ENCODE data around the gene ENTPD1. TPM values are rescaled to one million over a fixed set of nuclear protein-coding genes. Genes with fewer than 3 reads are reported as not detected.

ENTPD1 gene
- total RNA-seq, 1 donor from 2014 or later = 1.6 TPM

GRCh38 chr10:95792211-95792780 lies 36.3 kb downstream of the ENTPD1 start:
- Histone ChIP-seq H3K4me3 (no peak overlapping the region), H3K79me2 (ENCODE audit: low read depth) (no peaks in the 10 kb centered on the region), H3K27me3 (no peaks in the 10 kb centered on the region), H3K4me1 (peaks cover 10% of the 10 kb centered on the region), H3K4me2 (no peak overlapping the region), H3F3A (ENCODE audit: low read depth) (no peaks in the 10 kb centered on the region), H3K36me3 (no peaks in the 10 kb centered on the region), H2AFZ (replicated peaks) (peak overlapping the region; percentile 70), H4K20me1 (ENCODE audit: low read depth) (no peaks in the 10 kb centered on the region), H3K9ac (no peak overlapping the region), H3K9me3 (ENCODE audit: low read depth) (no peaks in the 10 kb centered on the region), H3K27ac (no peak overlapping the region)
- Mint-ChIP-seq H3K27me3 (ENCODE audit: insufficient read depth, low read depth) (peaks cover 2% of the 10 kb centered on the region), H3K9me3 (no peaks in the 10 kb centered on the region), H3K27ac (no peak overlapping the region), H3K4me1 (peaks cover 16% of the 10 kb centered on the region), H3K36me3 (no peaks in the 10 kb centered on the region), H3K4me3 (no peak overlapping the region)
- no peak for TF ChIP-seq EZH2 (IDR thresholded peaks at IDR 0.05)
- TF ChIP-seq EZH2phosphoT487 (IDR thresholded peaks at IDR 0.05) = no peak
- no peak for TF ChIP-seq CTCF (IDR thresholded peaks at IDR 0.05)
- no peak for DNase-seq (ENCODE audit: low spot score)

GRCh38 chr10:95792874-95793285 lies 36.9 kb downstream of the ENTPD1 start:
- H4K20me1 ChIP-seq (ENCODE audit: low read depth) = no peaks in the 10 kb centered on the region
- H3K9me3 ChIP-seq (ENCODE audit: low read depth) = no peaks in the 10 kb centered on the region
- no peak overlapping the region for H3K27ac ChIP-seq
- peaks cover 16% of the 10 kb centered on the region for H3K4me1 Mint-ChIP-seq
- H3F3A ChIP-seq (ENCODE audit: low read depth) = no peaks in the 10 kb centered on the region
- H3K36me3 ChIP-seq = no peaks in the 10 kb centered on the region
- peak overlapping the region; percentile 70 for H2AFZ ChIP-seq (replicated peaks)
- peak; percentile 35 for DNase-seq (ENCODE audit: low spot score)
- H3K27me3 Mint-ChIP-seq (ENCODE audit: insufficient read depth, low read depth) = peaks cover 2% of the 10 kb centered on the region
- peak overlapping the region; percentile 37 for H3K4me2 ChIP-seq
- no peak overlapping the region for H3K4me3 Mint-ChIP-seq
- H3K4me1 ChIP-seq = peaks cover 10% of the 10 kb centered on the region
- H3K27ac Mint-ChIP-seq = no peak overlapping the region
- no peak for TF ChIP-seq CTCF (IDR thresholded peaks at IDR 0.05)
- TF ChIP-seq EZH2phosphoT487 (IDR thresholded peaks at IDR 0.05) = no peak
- no peak for TF ChIP-seq EZH2 (IDR thresholded peaks at IDR 0.05)
- no peaks in the 10 kb centered on the region for H3K9me3 Mint-ChIP-seq
- no peaks in the 10 kb centered on the region for H3K27me3 ChIP-seq
- no peak overlapping the region for H3K9ac ChIP-seq
- H3K79me2 ChIP-seq (ENCODE audit: low read depth) = no peaks in the 10 kb centered on the region
- H3K4me3 ChIP-seq = no peak overlapping the region
- no peaks in the 10 kb centered on the region for H3K36me3 Mint-ChIP-seq

- Mint-ChIP-seq H3K9me3 (no peaks in the 10 kb centered on the region), H3K4me1 (peaks cover 16% of the 10 kb centered on the region), H3K27me3 (ENCODE audit: insufficient read depth, low read depth) (peaks cover 2% of the 10 kb centered on the region), H3K27ac (peak overlapping the region; percentile 35), H3K4me3 (no peak overlapping the region), H3K36me3 (no peaks in the 10 kb centered on the region)
- no peak overlapping the region for H3K27ac ChIP-seq
- no peaks in the 10 kb centered on the region for H3K79me2 ChIP-seq (ENCODE audit: low read depth)
- no peaks in the 10 kb centered on the region for H3K36me3 ChIP-seq
- H3K9me3 ChIP-seq (ENCODE audit: low read depth) = no peaks in the 10 kb centered on the region
- no peak for TF ChIP-seq EZH2phosphoT487 (IDR thresholded peaks at IDR 0.05)
- TF ChIP-seq EZH2 (IDR thresholded peaks at IDR 0.05) = no peak
- TF ChIP-seq CTCF (IDR thresholded peaks at IDR 0.05) = no peak
- DNase-seq (ENCODE audit: low spot score) = no peak
- H3K4me2 ChIP-seq = peak overlapping the region; percentile 37
- no peaks in the 10 kb centered on the region for H3K27me3 ChIP-seq
- no peak overlapping the region for H3K9ac ChIP-seq
- H3K4me3 ChIP-seq = no peak overlapping the region
- H2AFZ ChIP-seq (replicated peaks) = peak overlapping the region; percentile 70
- no peaks in the 10 kb centered on the region for H4K20me1 ChIP-seq (ENCODE audit: low read depth)
- no peaks in the 10 kb centered on the region for H3F3A ChIP-seq (ENCODE audit: low read depth)
- H3K4me1 ChIP-seq = peaks cover 10% of the 10 kb centered on the region
Measured at GRCh38 chr10:95793401-95794045, 37.6 kb downstream of the ENTPD1 start.

Data from neural progenitor cell (in vitro differentiated cells).